HG03175 (cell line): ENCODE data around the gene AGAP5.
"Not testable (repeated sequence)": the region's sequence is repeated elsewhere in the genome, so short reads cannot be mapped to it uniquely, and the experiment has no call there.

Experiments
- ATAC-seq: cut with Tn5 transposase; IDR thresholded peaks from one replicate; pipeline ENCODE4 v1.9.1; 2021; ENCODE audit warnings: mild to moderate bottlenecking, moderate library complexity; ENCODE audit not compliant: unreplicated experiment

AGAP5 gene

GRCh38 chr10:73662705-73663104, 35.2 kb downstream of the AGAP5 start:
- ATAC-seq = not testable (repeated sequence)

GRCh38 chr10:73655990-73656298, 42.0 kb downstream of the AGAP5 start, which contains the start of gene SYNPO2L:
TSS of gene SYNPO2L (minus strand) at chr10:73656029. CDS start at chr10:73655922, 107 bp downstream.
- no peak for ATAC-seq

- no peak for ATAC-seq
These were observed 42.5 kb downstream of the AGAP5 start for GRCh38 chr10:73655257-73655989.

GRCh38 chr10:73653701-73654100, 44.2 kb downstream of the AGAP5 start:
- no peak for ATAC-seq

GRCh38 chr10:73653195-73653594, 44.7 kb downstream of the AGAP5 start:
- ATAC-seq = no peak

- ATAC-seq = no peak
These were observed 47.2 kb downstream of the AGAP5 start for GRCh38 chr10:73650537-73651331.

- no peak for ATAC-seq
These were observed 47.9 kb downstream of the AGAP5 start for GRCh38 chr10:73649876-73650536.

GRCh38 chr10:73648975-73649829, 48.7 kb downstream of the AGAP5 start:
- ATAC-seq = no peak

- ATAC-seq = no peak
These were observed 49.8 kb downstream of the AGAP5 start for GRCh38 chr10:73647875-73648651.

- no peak for ATAC-seq
These were observed 50.6 kb downstream of the AGAP5 start for GRCh38 chr10:73647211-73647874.

- ATAC-seq = no peak
These were observed 51.3 kb downstream of the AGAP5 start for GRCh38 chr10:73646598-73647041.

GRCh38 chr10:73645251-73645650, 52.7 kb downstream of the AGAP5 start:
- ATAC-seq = no peak

GRCh38 chr10:73644767-73645166, 53.1 kb downstream of the AGAP5 start:
- no peak for ATAC-seq

GRCh38 chr10:73644015-73644743, 53.7 kb downstream of the AGAP5 start:
- no peak for ATAC-seq

- no peak for ATAC-seq
These were observed 54.5 kb downstream of the AGAP5 start for GRCh38 chr10:73643362-73643761.

- no peak for ATAC-seq
These were observed 56.4 kb downstream of the AGAP5 start, which contains the start of gene MYOZ1 for GRCh38 chr10:73641328-73642060. TSS of gene MYOZ1 (minus strand) at chr10:73641474. CDS start at chr10:73640017, 1,457 bp downstream.

- no peak for ATAC-seq
These were observed 58.6 kb downstream of the AGAP5 start for GRCh38 chr10:73639286-73639685.

GRCh38 chr10:73635781-73636180, 62.1 kb downstream of the AGAP5 start:
- no peak for ATAC-seq
